WTC11 (cell line): ENCODE data around the gene RBMS2. TPM values are rescaled to one million over a fixed set of nuclear protein-coding genes. Genes with fewer than 3 reads are reported as not detected.
A peak's percentile ranks its signal among the peaks of the same experiment; 100 is the strongest.

Source experiments
- ATAC-seq: fragments of 200-7000 bp; cut with Tn5 transposase; 2 replicates; pipeline ENCODE4 v1.10.0; 2021; ENCODE audit warnings: mild to moderate bottlenecking, moderate library complexity
- CTCF ChIA-PET: fragments of 300-600 bp; sonication (Branson Sonifier 250); formaldehyde crosslinking; loops from one replicate; lab custom pipeline; 2021; ENCODE audit warnings: antibody characterized with exemption; lab: Charles Lee
- POLR2A ChIA-PET: fragments of 350-600 bp; sonication (Branson Sonifier 250); formaldehyde crosslinking; loops from one replicate; lab custom pipeline; 2021; ENCODE audit warnings: antibody characterized with exemption; lab: Charles Lee
- DNase-seq: peaks from one replicate; pipeline ENCODE4 v3.0.0; 2021; ENCODE audit warnings: low spot score
- H3K27ac Mint-ChIP-seq: 2 replicates; pipeline ENCODE4 v1.8.0; 2021; ENCODE audit warnings: mixed read lengths
- H3K27me3 Mint-ChIP-seq: 2 replicates; pipeline ENCODE4 v1.8.0; 2021; ENCODE audit warnings: low read depth, mild to moderate bottlenecking, moderate library complexity, mixed read lengths
- H3K36me3 Mint-ChIP-seq: 2 replicates; pipeline ENCODE4 v1.8.0; 2021; ENCODE audit warnings: mixed read lengths
- H3K4me1 Mint-ChIP-seq: 2 replicates; pipeline ENCODE4 v1.8.0; 2022; ENCODE audit warnings: mixed read lengths
- H3K4me3 Mint-ChIP-seq: 2 replicates; pipeline ENCODE4 v1.8.0; 2021; ENCODE audit warnings: mild to moderate bottlenecking, moderate library complexity, mixed read lengths
- H3K9me3 Mint-ChIP-seq: 2 replicates; pipeline ENCODE4 v1.8.0; 2021; ENCODE audit warnings: mixed read lengths
- E2F5 ChIP-seq: sonication (generic); formaldehyde crosslinking; IDR thresholded peaks from 2 replicates; pipeline ENCODE4 v1.8.1; 2022; ENCODE audit warnings: mild to moderate bottlenecking, moderate library complexity, missing genetic modification reagents
- ETV6 ChIP-seq: sonication (generic); formaldehyde crosslinking; IDR thresholded peaks from 2 replicates; pipeline ENCODE4 v1.8.1; 2022; ENCODE audit warnings: mild to moderate bottlenecking, missing genetic modification reagents
- FOXK1 ChIP-seq: sonication (generic); formaldehyde crosslinking; IDR thresholded peaks from 2 replicates; pipeline ENCODE4 v1.8.0; 2022; ENCODE audit warnings: mild to moderate bottlenecking, moderate library complexity, missing genetic modification reagents
- HMGXB4 ChIP-seq: sonication (generic); formaldehyde crosslinking; IDR thresholded peaks from 2 replicates; pipeline ENCODE4 v1.8.1; 2023; ENCODE audit warnings: mild to moderate bottlenecking, moderate library complexity, missing genetic modification reagents
- KAT7 ChIP-seq: sonication (generic); formaldehyde crosslinking; IDR thresholded peaks from 2 replicates; pipeline ENCODE4 v1.8.1; 2023; ENCODE audit warnings: missing genetic modification reagents, mild to moderate bottlenecking, borderline replicate concordance
- NFYB ChIP-seq: sonication (generic); formaldehyde crosslinking; conservative IDR thresholded peaks from 2 replicates; pipeline ENCODE4 v1.8.0; 2022; ENCODE audit warnings: low read depth, missing genetic modification reagents
- NR1H2 ChIP-seq: sonication (generic); formaldehyde crosslinking; IDR thresholded peaks from 2 replicates; pipeline ENCODE4 v1.9.0; 2021; ENCODE audit warnings: mild to moderate bottlenecking, moderate library complexity, missing genetic modification reagents
- USF1 ChIP-seq: sonication (generic); formaldehyde crosslinking; IDR thresholded peaks from 2 replicates; pipeline ENCODE4 v1.8.0; 2022; ENCODE audit warnings: mild to moderate bottlenecking, missing genetic modification reagents
- total RNA-seq: library from RNA; stranded (reverse); gene quantifications from 3 replicates; pipeline ENCODE4 v1.2.3, GENCODE V29; 2021
- TF ChIP-seq, protein P1 (sequence below): sonication (generic); formaldehyde crosslinking; IDR thresholded peaks from 2 replicates; pipeline ENCODE4 v1.8.0; 2022; ENCODE audit warnings: mild to moderate bottlenecking, missing genetic modification reagents

The RBMS2 gene
- total RNA-seq, 1 experiment from 2014 or later: 16.7 TPM

GRCh38 chr12:56626701-56627100 lies 105.1 kb downstream of the RBMS2 start (continued):
- TF ChIP-seq, protein P1, sequence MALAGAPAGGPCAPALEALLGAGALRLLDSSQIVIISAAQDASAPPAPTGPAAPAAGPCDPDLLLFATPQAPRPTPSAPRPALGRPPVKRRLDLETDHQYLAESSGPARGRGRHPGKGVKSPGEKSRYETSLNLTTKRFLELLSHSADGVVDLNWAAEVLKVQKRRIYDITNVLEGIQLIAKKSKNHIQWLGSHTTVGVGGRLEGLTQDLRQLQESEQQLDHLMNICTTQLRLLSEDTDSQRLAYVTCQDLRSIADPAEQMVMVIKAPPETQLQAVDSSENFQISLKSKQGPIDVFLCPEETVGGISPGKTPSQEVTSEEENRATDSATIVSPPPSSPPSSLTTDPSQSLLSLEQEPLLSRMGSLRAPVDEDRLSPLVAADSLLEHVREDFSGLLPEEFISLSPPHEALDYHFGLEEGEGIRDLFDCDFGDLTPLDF (CRISPR knock-in tag): no peak

- POLR2A ChIA-PET: interaction anchor here (0.6 to 1.2 kb wide), 5 partner anchors 9 to 107 kb away, joined by 3 to 6 read pairs (median 3); partner anchors contain the start of genes PTGES3 and RBMS2
- TF ChIP-seq FOXK1 (CRISPR knock-in tag): 0 out of 2 replicates have a peak, but pooled peaks have one; percentile 35
- TF ChIP-seq NFYB (CRISPR knock-in tag): no peak
- peak; percentile 71 for TF ChIP-seq ETV6 (CRISPR knock-in tag)
- 0 out of 2 replicates have a peak, but pooled peaks have one; percentile 13 for TF ChIP-seq USF1 (CRISPR knock-in tag)
- TF ChIP-seq, all 79 proteins: peak for 3
- Mint-ChIP-seq H3K27ac (peak overlapping the region; percentile 66), H3K27me3 (no peaks in the 10 kb centered on the region), H3K36me3 (peaks cover 15% of the 10 kb centered on the region), H3K4me3 (peak overlapping the region; percentile 92), H3K4me1 (peaks cover 56% of the 10 kb centered on the region), H3K9me3 (no peaks in the 10 kb centered on the region)
- CTCF ChIA-PET: interaction anchor here (0.6 to 3.3 kb wide), 19 partner anchors 7 to 899 kb away, joined by 3 to 39 read pairs (median 3); partner anchors contain the start of genes PTGES3, RBMS2 and STAT2
- no peak for ATAC-seq
- peak; percentile 42 for DNase-seq
Observed at GRCh38 chr12:56628671-56629458, 107.2 kb downstream of the RBMS2 start.

DNA sequence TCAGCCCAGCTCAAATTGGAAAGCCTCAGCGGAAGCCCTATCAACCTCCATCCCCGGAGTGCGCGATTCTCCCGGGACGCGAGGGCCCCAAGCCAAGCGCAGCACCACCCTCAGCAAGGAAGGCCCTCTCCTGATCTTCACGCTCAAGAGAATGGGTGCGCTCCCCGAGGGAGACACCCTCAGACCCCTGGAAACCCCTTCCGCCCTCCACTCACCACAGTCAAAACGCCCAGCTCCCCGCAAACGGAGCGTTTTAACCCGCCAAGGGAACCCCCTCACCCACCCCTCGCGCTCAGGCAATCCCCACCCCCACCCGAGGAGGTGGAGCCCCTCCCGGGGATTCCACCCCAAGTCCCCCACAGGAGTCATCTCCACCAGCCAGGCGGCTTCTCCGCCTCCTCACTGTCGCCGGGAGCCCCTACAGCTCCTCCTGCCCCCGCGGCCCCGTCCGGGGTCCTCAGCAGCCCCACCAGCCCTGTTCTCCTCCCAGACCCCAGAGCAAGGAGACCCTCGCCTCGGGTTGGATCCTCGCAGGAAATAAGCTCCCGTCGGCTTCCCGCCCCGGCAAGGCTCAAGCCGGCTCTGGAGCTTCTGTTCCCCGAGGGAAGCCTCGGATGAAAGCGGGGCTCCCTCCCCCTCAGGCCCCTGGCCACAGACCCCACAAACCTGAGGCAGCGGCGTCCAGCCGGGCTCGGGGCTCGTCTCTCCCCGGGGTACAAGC lies 108.0 kb downstream of the RBMS2 start:
- Mint-ChIP-seq H3K4me3 (peak overlapping the region; percentile 92), H3K4me1 (peaks cover 55% of the 10 kb centered on the region), H3K36me3 (peaks cover 13% of the 10 kb centered on the region), H3K27me3 (no peaks in the 10 kb centered on the region), H3K9me3 (no peaks in the 10 kb centered on the region), H3K27ac (peak overlapping the region; percentile 66)
- POLR2A ChIA-PET: interaction anchor here (1.0 to 1.2 kb wide), 4 partner anchors 8 to 108 kb away, joined by 3 to 6 read pairs (median 3); partner anchors contain the start of gene RBMS2
- CTCF ChIA-PET: interaction anchor here (0.6 to 3.3 kb wide), 17 partner anchors 7 to 900 kb away, joined by 3 to 39 read pairs (median 3); partner anchors contain the start of genes PTGES3, RBMS2 and STAT2
- DNase-seq (no peak), ATAC-seq (no peak)
- TF ChIP-seq, protein P1 (CRISPR knock-in tag): 0 out of 2 replicates have a peak, but pooled peaks have one; percentile 47
- TF ChIP-seq HMGXB4 (CRISPR knock-in tag) (0 out of 2 replicates have a peak, but pooled peaks have one; percentile 16), KAT7 (CRISPR knock-in tag) (no peak), E2F5 (CRISPR knock-in tag) (no peak), NR1H2 (CRISPR knock-in tag) (no peak)
